HG02973 (cell line): ENCODE results near the gene CA9.

Experiments
- ATAC-seq: cut with Tn5 transposase; IDR thresholded peaks from one replicate; pipeline ENCODE4 v1.9.1; 2021; ENCODE audit warnings: moderate library complexity; ENCODE audit not compliant: unreplicated experiment

CA9 gene

GRCh38 chr9:35690614-35691333 lies 17.0 kb downstream of the CA9 start:
- ATAC-seq = no peak

- ATAC-seq = no peak
Observed at GRCh38 chr9:35691334-35691650, 17.6 kb downstream of the CA9 start.

- ATAC-seq = no peak
Observed at GRCh38 chr9:35691757-35692301, 18.1 kb downstream of the CA9 start.

- ATAC-seq = no peak
Observed at GRCh38 chr9:35695943-35696401, 22.2 kb downstream of the CA9 start.

GRCh38 chr9:35696520-35697215 lies 22.9 kb downstream of the CA9 start:
- no peak for ATAC-seq

- ATAC-seq = no peak
Observed at GRCh38 chr9:35697486-35697885, 23.8 kb downstream of the CA9 start.

- ATAC-seq = no peak
Observed at GRCh38 chr9:35698231-35698630, 24.5 kb downstream of the CA9 start.

GRCh38 chr9:35700031-35700430 lies 26.3 kb downstream of the CA9 start:
- no peak for ATAC-seq

GRCh38 chr9:35700942-35701341 lies 27.2 kb downstream of the CA9 start:
- ATAC-seq = no peak

- ATAC-seq = no peak
Observed at GRCh38 chr9:35702696-35703095, 29.0 kb downstream of the CA9 start.

- ATAC-seq = no peak
Observed at GRCh38 chr9:35703906-35704672, 30.4 kb downstream of the CA9 start.

GRCh38 chr9:35705372-35705771 lies 31.6 kb downstream of the CA9 start:
- no peak for ATAC-seq

GRCh38 chr9:35705836-35706430 lies 32.2 kb downstream of the CA9 start:
- no peak for ATAC-seq

- no peak for ATAC-seq
Observed at GRCh38 chr9:35706951-35707350, 33.2 kb downstream of the CA9 start.

GRCh38 chr9:35708146-35708545 lies 34.4 kb downstream of the CA9 start:
- no peak for ATAC-seq

- ATAC-seq = no peak
Observed at GRCh38 chr9:35710818-35711500, 37.2 kb downstream of the CA9 start.

- no peak for ATAC-seq
Observed at GRCh38 chr9:35711501-35712428, 38.0 kb downstream of the CA9 start.

- no peak for ATAC-seq
Observed at GRCh38 chr9:35712762-35713400, 39.2 kb downstream of the CA9 start.

GRCh38 chr9:35713578-35713977 lies 39.9 kb downstream of the CA9 start:
- no peak for ATAC-seq
